Activated CD8-positive, alpha-beta memory T cell treated with anti-CD3 and anti-CD28 coated beads, Interleukin-2, amount 10 ng/mL, durations not matched to agents 7 days and 5 days (primary cell): ENCODE measurements around the gene CREB5. TPM values are rescaled to one million over a fixed set of nuclear protein-coding genes. Genes with fewer than 3 reads are reported as not detected.
"Not testable (repeated sequence)": the region's sequence is repeated elsewhere in the genome, so short reads cannot be mapped to it uniquely, and the experiment has no call there.

Experiments
- ATAC-seq: fragments of 150-1000 bp; cut with Tn5 transposase; one replicate; pipeline ENCODE4 v1.10.0; 2021; ENCODE audit warnings: moderate library complexity
- CTCF ChIA-PET: fragments of 350-600 bp; sonication (Branson Sonifier 250); formaldehyde crosslinking; loops from one replicate; lab custom pipeline; 2021; ENCODE audit warnings: antibody characterized with exemption; lab: Charles Lee
- DNase-seq: peaks from one replicate; pipeline ENCODE4 v3.0.0-alpha.2; 2020
- H3K27ac Mint-ChIP-seq: one replicate; pipeline ENCODE4 v1.8.0; 2021; ENCODE audit warnings: mild to moderate bottlenecking, mixed read lengths
- H3K27me3 Mint-ChIP-seq: one replicate; pipeline ENCODE4 v1.8.0; 2021; ENCODE audit warnings: mixed read lengths
- H3K36me3 Mint-ChIP-seq: one replicate; pipeline ENCODE4 v1.8.0; 2021; ENCODE audit warnings: mild to moderate bottlenecking, mixed read lengths
- H3K4me1 Mint-ChIP-seq: one replicate; pipeline ENCODE4 v1.8.0; 2021; ENCODE audit warnings: mixed read lengths
- H3K4me3 Mint-ChIP-seq: one replicate; pipeline ENCODE4 v1.8.0; 2021; ENCODE audit warnings: mild to moderate bottlenecking, moderate library complexity, mixed read lengths
- H3K9me3 Mint-ChIP-seq: one replicate; pipeline ENCODE4 v1.8.0; 2022; ENCODE audit warnings: low read depth, mixed read lengths
- total RNA-seq, 2 experiments: library from RNA; stranded (reverse); gene quantifications; one replicate each; pipeline ENCODE4 v1.2.3, GENCODE V29; 2021

CREB5 gene
- total RNA-seq, 2 experiments from 2014 or later = not detected

DNA sequence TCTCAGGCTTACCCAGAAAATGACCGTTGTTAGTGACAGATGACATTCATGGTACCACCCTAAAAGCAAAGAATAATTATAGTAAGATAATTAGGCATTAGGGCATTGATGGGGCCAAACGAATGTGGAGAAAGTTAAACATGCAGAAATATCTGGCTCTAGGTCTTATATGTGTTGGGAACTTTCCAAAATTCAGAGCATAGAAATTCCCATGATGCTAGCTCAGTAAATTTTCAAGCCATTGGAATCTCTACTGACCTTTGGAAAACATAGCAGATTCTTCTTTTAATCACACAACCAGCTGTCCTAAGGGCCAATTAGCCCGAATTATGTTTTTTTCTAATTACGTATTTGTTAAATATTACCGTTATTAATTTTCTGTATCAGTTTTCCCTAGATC, 136.1 kb downstream of the CREB5 start:
- Mint-ChIP-seq H3K9me3 (peaks cover 2% of the 10 kb centered on the region), H3K4me1 (no peaks in the 10 kb centered on the region), H3K27me3 (no peaks in the 10 kb centered on the region), H3K27ac (no peak overlapping the region), H3K36me3 (no peaks in the 10 kb centered on the region), H3K4me3 (no peak overlapping the region)
- CTCF ChIA-PET = no interaction called here
- ATAC-seq (no peak), DNase-seq (no peak)

DNA sequence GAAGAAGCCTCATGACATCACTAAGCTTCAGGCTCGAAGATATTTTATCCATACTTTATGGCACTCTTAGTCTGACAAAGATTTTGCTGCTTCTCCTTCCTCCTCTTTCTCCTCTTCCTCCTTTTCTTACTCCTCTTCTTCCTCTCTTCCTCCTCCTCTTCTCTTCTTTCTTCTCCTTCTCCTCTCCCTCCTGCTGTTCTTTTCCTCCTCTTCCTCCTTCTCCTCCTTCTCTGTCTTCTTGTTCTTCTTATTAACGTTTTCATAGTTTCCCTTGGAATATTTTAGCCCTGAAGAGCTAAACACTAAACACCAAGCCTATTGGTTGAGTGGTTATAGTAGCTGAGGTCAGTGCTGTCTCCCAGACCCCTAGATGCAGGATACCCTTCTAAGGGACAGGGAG, 137.7 kb downstream of the CREB5 start:
- H3K4me1 Mint-ChIP-seq = no peaks in the 10 kb centered on the region
- H3K27me3 Mint-ChIP-seq = no peaks in the 10 kb centered on the region
- no peak overlapping the region for H3K27ac Mint-ChIP-seq
- H3K36me3 Mint-ChIP-seq = no peaks in the 10 kb centered on the region
- no peak overlapping the region for H3K4me3 Mint-ChIP-seq
- CTCF ChIA-PET = no interaction called here
- ATAC-seq (no peak), DNase-seq (no peak)
- H3K9me3 Mint-ChIP-seq = peaks cover 2% of the 10 kb centered on the region

DNA sequence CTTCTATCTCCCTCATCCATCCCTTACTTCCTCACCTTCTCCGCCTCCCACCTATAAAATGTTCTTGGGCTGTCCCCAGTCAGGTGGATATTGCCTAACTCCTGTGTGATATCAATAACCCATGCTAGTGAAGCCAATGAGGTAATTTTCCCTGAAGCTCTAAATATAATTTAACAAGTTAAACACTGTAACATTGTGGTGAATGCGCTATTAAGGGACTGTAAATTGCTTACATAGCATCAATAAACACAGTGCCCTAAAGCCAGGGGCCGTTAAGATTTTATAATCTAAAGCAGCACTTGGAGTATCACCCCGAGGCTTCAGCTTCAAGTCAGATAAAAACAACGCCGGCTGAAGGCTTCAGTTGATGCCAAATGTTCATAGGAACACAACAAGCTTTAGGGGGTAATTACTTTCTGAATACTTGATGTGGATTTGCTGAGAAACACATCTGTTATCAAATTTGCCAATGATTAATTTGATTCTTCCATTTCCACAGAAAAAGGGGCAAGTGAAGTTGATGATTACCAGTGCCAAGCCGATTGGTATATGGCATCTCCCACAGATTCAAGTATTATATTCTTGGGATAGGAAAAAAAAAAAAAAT, 138.4 kb downstream of the CREB5 start:
- DNase-seq = no peak
- Mint-ChIP-seq H3K27me3 (no peaks in the 10 kb centered on the region), H3K4me1 (no peaks in the 10 kb centered on the region), H3K27ac (no peak overlapping the region), H3K36me3 (no peaks in the 10 kb centered on the region), H3K4me3 (no peak overlapping the region), H3K9me3 (peaks cover 2% of the 10 kb centered on the region)
- CTCF ChIA-PET = no interaction called here
- no peak for ATAC-seq

DNA sequence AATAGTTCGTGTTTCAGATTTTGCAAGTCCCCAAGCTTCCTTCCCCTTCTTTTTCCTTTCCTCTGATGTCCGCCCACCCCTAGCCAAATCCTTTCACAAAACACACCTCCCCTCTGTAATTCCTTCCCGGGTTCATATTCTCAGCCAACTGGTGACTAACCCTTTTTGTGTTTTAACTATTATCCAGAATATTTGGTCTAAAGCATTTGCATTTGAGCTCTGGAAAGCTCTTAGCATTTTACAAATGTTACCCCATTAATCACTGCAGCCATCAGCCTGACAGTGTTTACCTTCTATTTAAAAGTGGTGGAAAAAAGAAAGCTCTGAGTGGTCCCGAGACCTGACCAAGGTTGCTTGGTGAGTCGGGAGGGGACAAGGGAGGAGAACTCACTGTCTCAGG, 139.0 kb downstream of the CREB5 start:
- Mint-ChIP-seq H3K36me3 (no peaks in the 10 kb centered on the region), H3K4me1 (no peaks in the 10 kb centered on the region), H3K27me3 (no peaks in the 10 kb centered on the region), H3K9me3 (peaks cover 2% of the 10 kb centered on the region), H3K4me3 (no peak overlapping the region), H3K27ac (no peak overlapping the region)
- CTCF ChIA-PET = no interaction called here
- DNase-seq = no peak
- ATAC-seq = no peak

DNA sequence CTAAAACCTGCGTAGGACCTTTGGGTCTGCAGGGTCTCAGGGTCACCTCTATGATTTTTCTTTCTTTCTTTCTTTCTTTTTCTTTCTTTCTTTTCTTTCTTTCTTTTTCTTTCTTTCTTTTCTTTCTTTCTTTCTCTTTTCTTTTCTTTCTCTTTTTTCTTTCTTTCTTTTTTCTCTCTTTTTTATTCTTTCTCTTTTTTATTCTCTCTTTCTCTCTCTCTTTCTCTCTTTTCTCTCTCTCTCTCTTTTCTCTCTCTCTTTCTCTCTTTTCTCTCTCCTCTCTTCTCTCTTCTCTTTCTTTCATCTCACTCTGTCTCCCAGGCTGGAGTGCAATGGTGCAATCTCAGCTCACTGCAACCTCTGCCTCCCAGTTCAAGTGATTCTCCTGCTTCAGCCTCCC, 139.4 kb downstream of the CREB5 start:
- H3K4me1 Mint-ChIP-seq, H3K36me3 Mint-ChIP-seq, H3K27ac Mint-ChIP-seq, H3K9me3 Mint-ChIP-seq, H3K27me3 Mint-ChIP-seq, CTCF ChIA-PET, ATAC-seq, H3K4me3 Mint-ChIP-seq, DNase-seq: not testable (repeated sequence)

DNA sequence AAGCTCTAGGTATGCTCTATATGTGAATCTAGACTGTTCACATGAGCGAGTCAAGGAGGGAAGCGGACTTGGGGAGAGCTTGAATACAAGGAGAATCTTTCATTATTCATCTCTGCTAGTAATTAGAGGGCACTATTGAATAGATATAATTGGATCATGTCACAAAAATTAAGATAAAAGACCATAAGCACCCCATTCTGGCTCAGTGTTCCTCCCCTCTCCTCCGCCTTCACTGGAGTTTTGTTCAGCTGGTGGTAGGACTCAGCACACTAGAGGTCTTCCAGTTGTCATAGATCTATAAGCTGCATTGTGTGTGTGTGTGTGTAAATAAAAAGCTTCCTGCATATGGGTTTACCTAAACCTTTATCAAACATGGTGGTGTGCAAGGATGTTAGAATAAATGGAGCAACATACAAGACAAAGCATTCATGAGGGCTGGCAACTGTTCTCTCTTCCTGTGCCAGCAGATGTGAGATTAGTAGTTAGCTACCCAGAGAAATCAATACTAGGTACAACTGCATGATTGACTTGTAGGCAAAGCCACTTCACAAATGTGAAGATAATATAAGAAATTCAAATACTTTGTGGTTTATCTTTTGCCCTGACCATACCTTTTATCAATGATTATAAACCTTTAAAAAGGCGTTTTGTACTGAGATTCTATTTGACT, 142.6 kb downstream of the CREB5 start:
- H3K4me3 Mint-ChIP-seq = no peak overlapping the region
- H3K4me1 Mint-ChIP-seq = no peaks in the 10 kb centered on the region
- CTCF ChIA-PET = no interaction called here
- H3K27me3 Mint-ChIP-seq = no peaks in the 10 kb centered on the region
- ATAC-seq = no peak
- no peaks in the 10 kb centered on the region for H3K36me3 Mint-ChIP-seq
- no peak for DNase-seq
- peaks cover under 1% of the 10 kb centered on the region for H3K9me3 Mint-ChIP-seq
- no peak overlapping the region for H3K27ac Mint-ChIP-seq

DNA sequence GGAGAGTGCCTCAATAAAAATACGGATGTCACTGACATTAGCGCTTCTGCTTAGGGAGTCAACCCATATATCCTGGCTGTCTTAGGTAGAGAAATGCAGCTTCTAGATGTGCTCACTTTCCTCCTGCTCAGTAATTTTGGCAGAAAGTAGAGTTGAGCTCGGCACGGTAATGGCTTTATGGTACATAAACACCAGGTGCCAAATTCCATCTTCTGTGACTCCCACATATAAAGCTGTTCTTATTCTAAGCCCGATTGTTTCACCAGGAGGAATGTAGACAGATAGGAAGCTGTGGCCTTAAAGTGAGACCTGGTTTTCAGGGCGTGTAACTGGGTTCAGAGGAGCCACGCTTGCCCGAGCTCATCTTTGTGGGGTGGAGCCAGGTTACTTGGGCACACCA, 143.7 kb downstream of the CREB5 start:
- Mint-ChIP-seq H3K27me3 (no peaks in the 10 kb centered on the region), H3K36me3 (no peaks in the 10 kb centered on the region), H3K4me1 (no peaks in the 10 kb centered on the region), H3K27ac (no peak overlapping the region), H3K4me3 (no peak overlapping the region), H3K9me3 (peaks cover 6% of the 10 kb centered on the region)
- DNase-seq = no peak
- ATAC-seq = no peak
- CTCF ChIA-PET = no interaction called here

DNA sequence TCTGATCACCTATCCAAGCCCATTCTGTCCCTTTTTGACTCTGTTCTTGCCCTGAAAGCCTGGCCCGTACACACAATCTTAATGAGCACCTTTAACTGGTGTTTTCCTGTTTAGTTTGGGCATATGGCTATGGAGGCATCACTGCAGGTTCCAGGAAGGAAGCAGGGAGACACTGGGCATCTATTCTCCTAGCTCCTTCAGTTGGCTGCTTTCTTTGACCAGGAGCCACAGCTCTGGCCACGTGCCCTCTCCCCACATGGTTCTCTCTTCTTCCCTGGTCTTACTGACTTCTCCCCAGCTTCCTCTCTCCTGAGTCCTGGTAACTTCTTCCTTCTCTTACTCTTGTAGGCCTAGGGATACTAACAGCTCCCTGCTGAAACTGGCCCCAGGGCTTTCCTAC, 144.4 kb downstream of the CREB5 start:
- no peak for ATAC-seq
- no peak overlapping the region for H3K27ac Mint-ChIP-seq
- CTCF ChIA-PET = no interaction called here
- no peaks in the 10 kb centered on the region for H3K36me3 Mint-ChIP-seq
- no peaks in the 10 kb centered on the region for H3K27me3 Mint-ChIP-seq
- no peak overlapping the region for H3K4me3 Mint-ChIP-seq
- no peak for DNase-seq
- peaks cover 6% of the 10 kb centered on the region for H3K9me3 Mint-ChIP-seq
- H3K4me1 Mint-ChIP-seq = no peaks in the 10 kb centered on the region

DNA sequence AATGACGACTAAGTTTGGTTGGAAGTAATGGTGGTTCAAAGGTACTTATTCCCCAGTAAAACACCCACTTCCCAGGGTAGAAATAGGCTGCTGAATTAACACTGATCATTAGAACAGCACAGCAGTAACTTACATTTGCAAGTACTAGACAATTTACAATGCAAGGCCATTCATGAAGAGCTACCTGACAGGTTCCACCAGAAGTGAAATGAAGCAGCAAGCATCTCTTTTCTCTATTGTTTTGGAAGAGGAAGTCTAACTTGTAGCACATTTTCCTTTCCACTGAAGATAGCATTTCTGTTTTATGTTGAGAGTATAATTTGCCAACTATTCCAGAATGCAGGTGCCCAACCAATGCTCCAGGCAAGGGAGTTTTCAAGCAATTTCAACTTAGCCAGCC, 145.9 kb downstream of the CREB5 start:
- no peak overlapping the region for H3K27ac Mint-ChIP-seq
- CTCF ChIA-PET = no interaction called here
- H3K4me3 Mint-ChIP-seq = no peak overlapping the region
- H3K9me3 Mint-ChIP-seq = peaks cover 6% of the 10 kb centered on the region
- no peaks in the 10 kb centered on the region for H3K36me3 Mint-ChIP-seq
- H3K4me1 Mint-ChIP-seq = no peaks in the 10 kb centered on the region
- H3K27me3 Mint-ChIP-seq = no peaks in the 10 kb centered on the region
- ATAC-seq (no peak), DNase-seq (no peak)

DNA sequence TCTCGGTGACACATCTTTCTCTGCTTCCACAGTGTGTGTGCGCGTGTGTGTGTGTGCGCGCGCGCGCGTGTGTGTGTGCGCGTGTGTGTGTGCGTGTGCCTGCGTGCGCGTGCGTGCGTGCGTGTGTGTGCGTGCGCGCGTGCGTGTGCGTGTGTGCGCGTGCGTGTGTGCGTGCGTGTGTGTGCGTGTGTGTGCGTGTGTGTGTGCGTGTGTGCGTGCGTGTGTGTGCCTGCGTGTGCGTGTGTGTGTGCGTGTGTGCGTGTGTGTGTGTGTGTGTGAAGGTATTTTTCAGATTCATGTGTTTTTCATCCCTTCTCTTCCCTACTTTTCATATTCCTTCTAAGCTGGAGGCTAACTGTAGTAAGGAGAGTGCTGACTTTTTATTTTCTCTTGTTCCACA, 148.4 kb downstream of the CREB5 start:
- Mint-ChIP-seq H3K27ac (no peak overlapping the region), H3K36me3 (no peaks in the 10 kb centered on the region), H3K4me1 (no peaks in the 10 kb centered on the region), H3K27me3 (no peaks in the 10 kb centered on the region), H3K4me3 (no peak overlapping the region), H3K9me3 (peaks cover 6% of the 10 kb centered on the region)
- no peak for DNase-seq
- CTCF ChIA-PET = no interaction called here
- no peak for ATAC-seq

DNA sequence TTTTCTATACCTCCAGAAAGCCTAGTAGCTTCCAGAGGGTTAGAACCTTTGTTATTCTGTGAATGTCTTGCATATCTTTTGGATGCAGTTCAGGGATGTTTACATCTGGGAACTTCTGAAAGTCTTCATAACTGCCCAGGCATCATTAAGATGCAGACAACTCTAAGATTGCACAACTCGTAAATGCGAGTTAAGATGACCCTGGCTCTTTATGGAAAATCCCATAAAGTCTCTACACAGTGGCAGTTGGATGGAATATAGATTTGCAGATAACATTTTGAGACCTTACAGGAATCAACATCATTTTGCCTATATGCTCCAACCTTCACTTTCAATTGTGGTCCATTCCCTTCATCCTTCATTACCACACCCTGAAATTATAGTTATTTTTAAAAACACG, 151.7 kb downstream of the CREB5 start:
- Mint-ChIP-seq H3K27me3 (no peaks in the 10 kb centered on the region), H3K4me3 (no peak overlapping the region), H3K27ac (no peak overlapping the region), H3K4me1 (no peaks in the 10 kb centered on the region), H3K9me3 (peaks cover 6% of the 10 kb centered on the region), H3K36me3 (no peaks in the 10 kb centered on the region)
- CTCF ChIA-PET = no interaction called here
- no peak for ATAC-seq
- no peak for DNase-seq

DNA sequence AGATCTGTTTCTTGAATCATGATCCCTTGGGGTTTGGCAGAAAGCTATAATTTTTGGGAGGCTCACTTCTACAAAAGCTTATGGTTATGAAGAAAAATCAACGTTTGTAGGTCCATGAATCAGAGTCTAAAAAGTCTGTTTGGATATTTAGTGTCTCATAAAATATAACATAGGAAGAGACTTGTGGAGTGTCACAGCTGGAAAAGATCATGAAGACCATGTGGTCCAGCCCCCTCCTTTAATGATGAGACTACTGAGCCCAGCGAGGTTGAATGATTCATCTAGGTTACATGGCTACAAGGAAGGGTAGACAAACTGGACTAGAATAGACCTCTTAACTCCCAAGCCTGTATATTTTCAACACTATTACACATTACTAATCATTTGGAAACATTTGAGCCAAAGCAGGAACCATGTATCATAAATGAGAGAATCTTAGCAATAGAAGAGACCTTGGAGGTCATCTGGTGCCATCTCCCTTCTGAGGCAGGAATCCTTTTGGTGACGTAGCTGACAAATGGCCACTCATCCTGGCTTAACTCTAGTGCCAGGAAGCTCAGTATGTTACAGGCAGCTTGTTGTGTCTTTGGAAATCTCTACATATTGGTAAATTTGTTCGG, 152.5 kb downstream of the CREB5 start:
- DNase-seq (no peak), ATAC-seq (no peak)
- CTCF ChIA-PET = no interaction called here
- Mint-ChIP-seq H3K4me1 (no peaks in the 10 kb centered on the region), H3K4me3 (no peak overlapping the region), H3K36me3 (no peaks in the 10 kb centered on the region), H3K27me3 (no peaks in the 10 kb centered on the region), H3K27ac (no peak overlapping the region), H3K9me3 (peaks cover 6% of the 10 kb centered on the region)

DNA sequence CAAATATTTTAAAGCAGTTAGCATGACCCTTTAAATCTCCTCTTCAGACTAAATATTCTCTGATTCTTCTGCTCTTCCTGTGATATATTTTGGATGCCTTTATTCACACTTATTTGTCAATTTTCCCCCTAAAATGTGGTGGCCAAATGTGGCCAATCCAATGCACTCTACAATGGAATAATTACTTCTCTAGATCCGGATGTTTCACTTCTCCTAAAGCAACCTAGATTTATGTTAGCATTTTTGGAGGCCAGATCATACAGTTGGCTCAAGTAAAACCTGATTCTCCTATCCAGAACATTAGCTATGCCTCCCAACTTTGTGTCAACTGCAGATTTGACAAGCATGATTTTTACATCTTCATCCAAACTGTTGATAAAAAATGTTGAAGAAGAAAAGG, 153.7 kb downstream of the CREB5 start:
- Mint-ChIP-seq H3K36me3 (no peaks in the 10 kb centered on the region), H3K9me3 (no peaks in the 10 kb centered on the region), H3K4me3 (no peak overlapping the region), H3K27ac (no peak overlapping the region), H3K4me1 (no peaks in the 10 kb centered on the region), H3K27me3 (no peaks in the 10 kb centered on the region)
- CTCF ChIA-PET = no interaction called here
- ATAC-seq = no peak
- no peak for DNase-seq
